DND-41 (cell line): ENCODE data around the gene JAKMIP2.

ENCODE experiments used
- ATAC-seq: fragments of 200-7000 bp; cut with Tn5 transposase; 3 replicates; pipeline ENCODE4 v1.9.1; 2021; ENCODE audit warnings: low read depth; ENCODE audit not compliant: insufficient read depth
- DNase-seq: peaks from one replicate; pipeline ENCODE4 v3.0.0-alpha.2; 2020
- H2AFZ ChIP-seq: 2 replicates; pipeline ENCODE4 v1.6.0; 2012; ENCODE audit warnings: low read depth, low read length
- H3K27ac ChIP-seq: 2 replicates; pipeline ENCODE4 v1.5.1; 2012; ENCODE audit warnings: low read length, inconsistent platforms
- H3K27me3 ChIP-seq: fragments of 200-600 bp; sonication (generic); 2 replicates; pipeline ENCODE4 v1.6.0; 2012; ENCODE audit warnings: low read length, mild to moderate bottlenecking, inconsistent platforms; ENCODE audit not compliant: insufficient read depth, poor library complexity
- H3K36me3 ChIP-seq: 2 replicates; pipeline ENCODE4 v1.5.1; 2012; ENCODE audit warnings: low read length, inconsistent platforms; ENCODE audit not compliant: insufficient read depth
- H3K4me1 ChIP-seq: 2 replicates; pipeline ENCODE4 v1.5.1; 2012; ENCODE audit warnings: mild to moderate bottlenecking, low read length; ENCODE audit not compliant: insufficient read depth
- H3K4me2 ChIP-seq: 2 replicates; pipeline ENCODE4 v1.6.0; 2012; ENCODE audit warnings: mild to moderate bottlenecking, moderate library complexity, low read length, inconsistent platforms; ENCODE audit not compliant: insufficient read depth
- H3K4me3 ChIP-seq, 2 experiments: fragments of 200-600 bp in 1 of 2; shearing (Covaris generic) in 1 of 2; 2 replicates each; pipeline ENCODE4 v1.5.1; 2012 to 2016; ENCODE audit warnings: inconsistent platforms in 2 of 2, low read length in 2 of 2, mild to moderate bottlenecking in 2 of 2, low read depth in 1 of 2, moderate library complexity in 1 of 2
- H3K79me2 ChIP-seq: 2 replicates; pipeline ENCODE4 v1.6.0; 2012; ENCODE audit warnings: low read length, inconsistent platforms; ENCODE audit not compliant: insufficient read depth
- H3K9ac ChIP-seq: 2 replicates; pipeline ENCODE4 v1.6.0; 2012; ENCODE audit warnings: low read depth, mild to moderate bottlenecking, inconsistent platforms, low read length, moderate library complexity
- H3K9me3 ChIP-seq: 2 replicates; pipeline ENCODE4 v1.5.1; 2012; ENCODE audit warnings: low read length, moderate library complexity, mild to moderate bottlenecking, inconsistent platforms; ENCODE audit not compliant: insufficient read depth, severe bottlenecking
- H4K20me1 ChIP-seq: 2 replicates; pipeline ENCODE4 v1.6.0; 2012; ENCODE audit warnings: low read length; ENCODE audit not compliant: insufficient read depth
- CTCF ChIP-seq: IDR thresholded peaks from 2 replicates; pipeline ENCODE4 v1.5.1; 2012; ENCODE audit warnings: borderline replicate concordance, low read length, moderate library complexity, mild to moderate bottlenecking; ENCODE audit not compliant: poor library complexity, severe bottlenecking; ENCODE audit errors: extremely low read depth
- EZH2 ChIP-seq: IDR thresholded peaks from 3 replicates; pipeline ENCODE4 v1.6.1; 2012; ENCODE audit warnings: borderline replicate concordance, low read depth, mild to moderate bottlenecking, moderate library complexity, low read length, inconsistent platforms; ENCODE audit not compliant: severe bottlenecking

Gene JAKMIP2

GRCh38 chr5:147552897-147553296 lies 229.6 kb downstream of the JAKMIP2 start:
- H3K79me2 ChIP-seq, result no peaks in the 10 kb centered on the region
- H3K4me1 ChIP-seq, result no peaks in the 10 kb centered on the region
- H2AFZ ChIP-seq, result no peak overlapping the region

GRCh38 chr5:147551677-147552076 lies 230.9 kb downstream of the JAKMIP2 start:
- no peaks in the 10 kb centered on the region for H4K20me1 ChIP-seq
- no peak overlapping the region for H3K27ac ChIP-seq
- TF ChIP-seq EZH2, result no peak
- TF ChIP-seq CTCF, result no peak
- no peaks in the 10 kb centered on the region for H3K36me3 ChIP-seq
- no peak overlapping the region for H3K9ac ChIP-seq
- H3K4me1 ChIP-seq, result no peaks in the 10 kb centered on the region
- H3K4me3 ChIP-seq, result no peak overlapping the region
- no peak overlapping the region for H2AFZ ChIP-seq
- H3K4me2 ChIP-seq, result no peak overlapping the region
- H3K79me2 ChIP-seq, result no peaks in the 10 kb centered on the region
- no peak for ATAC-seq
- no peaks in the 10 kb centered on the region for H3K27me3 ChIP-seq
- DNase-seq, result no peak
- H3K9me3 ChIP-seq, result no peaks in the 10 kb centered on the region

More at GRCh38 chr5:147552897-147553296, 229.6 kb downstream of the JAKMIP2 start:
- no peak overlapping the region for H3K4me3 ChIP-seq
- no peak for TF ChIP-seq EZH2
- no peak for TF ChIP-seq CTCF
- no peaks in the 10 kb centered on the region for H3K36me3 ChIP-seq
- DNase-seq (no peak), ATAC-seq (no peak)
- H3K4me2 ChIP-seq, result no peak overlapping the region
- H3K27me3 ChIP-seq, result no peaks in the 10 kb centered on the region
- no peak overlapping the region for H3K9ac ChIP-seq
- H3K9me3 ChIP-seq, result no peaks in the 10 kb centered on the region
- no peaks in the 10 kb centered on the region for H4K20me1 ChIP-seq
- no peak overlapping the region for H3K27ac ChIP-seq

GRCh38 chr5:147547730-147548129 lies 234.8 kb downstream of the JAKMIP2 start:
- Histone ChIP-seq H2AFZ (no peak overlapping the region), H3K27ac (no peak overlapping the region), H3K4me1 (no peaks in the 10 kb centered on the region), H3K79me2 (no peaks in the 10 kb centered on the region), H3K9ac (no peak overlapping the region), H3K27me3 (no peaks in the 10 kb centered on the region), H3K9me3 (no peaks in the 10 kb centered on the region), H3K36me3 (no peaks in the 10 kb centered on the region), H4K20me1 (no peaks in the 10 kb centered on the region), H3K4me3 (no peak overlapping the region), H3K4me2 (no peak overlapping the region)
- DNase-seq (no peak), ATAC-seq (no peak)
- TF ChIP-seq EZH2, result no peak
- no peak for TF ChIP-seq CTCF

GRCh38 chr5:147544556-147544955 lies 238.0 kb downstream of the JAKMIP2 start:
- DNase-seq (no peak), ATAC-seq (no peak)
- H3K4me1 ChIP-seq, result no peaks in the 10 kb centered on the region
- no peak overlapping the region for H3K4me3 ChIP-seq
- no peaks in the 10 kb centered on the region for H3K27me3 ChIP-seq
- no peaks in the 10 kb centered on the region for H3K36me3 ChIP-seq
- no peak overlapping the region for H3K27ac ChIP-seq
- H3K4me2 ChIP-seq, result no peak overlapping the region
- no peak overlapping the region for H3K9ac ChIP-seq
- TF ChIP-seq CTCF (no peak), EZH2 (no peak)
- no peak overlapping the region for H2AFZ ChIP-seq
- no peaks in the 10 kb centered on the region for H4K20me1 ChIP-seq
- H3K9me3 ChIP-seq, result no peaks in the 10 kb centered on the region
- no peaks in the 10 kb centered on the region for H3K79me2 ChIP-seq
